Testis (tissue), 3 donors: ENCODE results near the gene DDX51. TPM values are rescaled to one million over a fixed set of nuclear protein-coding genes. Genes with fewer than 3 reads are reported as not detected.

Source experiments
- DNase-seq: peaks from one replicate; pipeline ENCODE4 v3.0.0-alpha.2; 2019
- H3K27ac ChIP-seq, 2 donors: fragments of 200-600 bp; sonication (generic); one replicate each; pipeline ENCODE4 v1.5.1; 2019
- H3K27me3 ChIP-seq: fragments of 200-600 bp; sonication (generic); one replicate; pipeline ENCODE4 v1.5.1; 2019
- H3K36me3 ChIP-seq: fragments of 200-600 bp; sonication (generic); one replicate; pipeline ENCODE4 v1.5.1; 2017; ENCODE audit warnings: low read depth; ENCODE audit errors: missing control alignments
- H3K4me1 ChIP-seq: fragments of 200-600 bp; sonication (generic); one replicate; pipeline ENCODE4 v1.5.1; 2019
- H3K4me3 ChIP-seq, 2 donors: fragments of 200-600 bp; sonication (generic); one replicate each; pipeline ENCODE4 v1.5.1; 2017 to 2019
- H3K9me3 ChIP-seq: fragments of 200-600 bp; sonication (generic); one replicate; pipeline ENCODE4 v1.5.1; 2017
- CTCF ChIP-seq, 3 experiments: fragments of 450-650 bp in 2 of 3; fragments of 200-600 bp in 1 of 3; sonication (generic) in 1 of 3; IDR thresholded peaks; one replicate each; pipeline ENCODE4 v1.5.1; 2016 to 2019; ENCODE audit warnings: antibody characterized with exemption in 3 of 3, mild to moderate bottlenecking in 2 of 3, moderate library complexity in 1 of 3
- POLR2A ChIP-seq: fragments of 450-650 bp; IDR thresholded peaks from one replicate; pipeline ENCODE4 v1.6.1; 2017; ENCODE audit warnings: antibody characterized with exemption, mild to moderate bottlenecking, moderate library complexity
- WGBS, 2 donors: methylation state at CpG; one replicate each; pipeline ENCODE4 v1.1.5; 2018; 5-methylcytosine and 5-hydroxymethylcytosine counted together
- intact Hi-C: fragments of 100-400 bp; cut with DNase I; formaldehyde crosslinking; loops from one replicate; pipeline ENCODE4 v1.15.1; 2023; ENCODE audit warnings: low total_unique reads
- polyA plus RNA-seq: library from polyadenylated mRNA; stranded (reverse); fragments of 350-450 nt; fragmentation: Illumina TruSeq; extraction: RNeasy Lipid Tissue Mini Kit (QIAGEN cat#74804); gene quantifications from one replicate; pipeline ENCODE4 v1.2.3, GENCODE V29; 2014; ENCODE audit warnings: low read depth, low replicate concordance; ENCODE audit not compliant: insufficient read depth
- total RNA-seq, 2 donors: library from RNA; depleted of rRNA; stranded (reverse); fragments of >200 nt; gene quantifications; one replicate each; pipeline ENCODE4 v1.2.3, GENCODE V29; 2016

DDX51 gene
- total and polyA plus RNA-seq, 3 donors from 2014 or later: 18.8 to 32.8 (median 29.0) TPM

- Histone ChIP-seq H3K4me1 (no peaks in the 10 kb centered on the region), H3K27me3 (no peaks in the 10 kb centered on the region), H3K27ac (no peak overlapping the region), H3K36me3 (no peaks in the 10 kb centered on the region), H3K9me3 (no peaks in the 10 kb centered on the region), H3K4me3 (no peak overlapping the region)
- TF ChIP-seq POLR2A (no peak), CTCF (IDR thresholded peaks at IDR 0.05) (no peak)
- intact Hi-C loops: no loop called here
- 45 to 48% methylated on average over 17 of the region's 17 CpGs for WGBS, 2 donors
- DNase-seq: no peak
Observed at GRCh38 chr12:132161796-132162507, 17.8 kb upstream of the DDX51 start.

- no peak for DNase-seq
- TF ChIP-seq CTCF (IDR thresholded peaks at IDR 0.05): no peak
- no peak for TF ChIP-seq POLR2A
- intact Hi-C loops: no loop called here
- Histone ChIP-seq H3K9me3 (no peaks in the 10 kb centered on the region), H3K27ac (no peak overlapping the region), H3K4me1 (no peaks in the 10 kb centered on the region), H3K27me3 (no peaks in the 10 kb centered on the region), H3K4me3 (no peak overlapping the region), H3K36me3 (no peaks in the 10 kb centered on the region)
- 44 to 56% methylated on average over 9 to 14 of the region's 14 CpGs for WGBS, 2 donors
Observed at GRCh38 chr12:132161036-132161781, 17.1 kb upstream of the DDX51 start.

GRCh38 chr12:132160601-132161035 is 16.5 kb upstream of the DDX51 start:
- Histone ChIP-seq H3K4me1 (no peaks in the 10 kb centered on the region), H3K36me3 (no peaks in the 10 kb centered on the region), H3K4me3 (no peak overlapping the region), H3K9me3 (no peaks in the 10 kb centered on the region), H3K27me3 (no peaks in the 10 kb centered on the region), H3K27ac (no peak overlapping the region)
- intact Hi-C loops: no loop called here
- no peak for TF ChIP-seq CTCF (IDR thresholded peaks at IDR 0.05)
- WGBS, 2 donors: 80 to 82% methylated on average over 1 to 15 of the region's 15 CpGs
- no peak for DNase-seq

GRCh38 chr12:132160016-132160415 is 15.9 kb upstream of the DDX51 start:
- H3K4me3 ChIP-seq: no peak overlapping the region
- TF ChIP-seq POLR2A (no peak), CTCF (IDR thresholded peaks at IDR 0.05) (no peak)

More at GRCh38 chr12:132160016-132160415, 15.9 kb upstream of the DDX51 start:
- no peaks in the 10 kb centered on the region for H3K36me3 ChIP-seq
- no peaks in the 10 kb centered on the region for H3K27me3 ChIP-seq
- H3K4me1 ChIP-seq: no peaks in the 10 kb centered on the region
- WGBS, 2 donors: 50 to 88% methylated on average over 9 to 16 of the region's 16 CpGs
- no peaks in the 10 kb centered on the region for H3K9me3 ChIP-seq
- DNase-seq: no peak
- intact Hi-C loops: no loop called here
- no peak overlapping the region for H3K27ac ChIP-seq
